Measurements from ENCODE around the gene ERVMER34-1.

ERVMER34-1 gene

DNA sequence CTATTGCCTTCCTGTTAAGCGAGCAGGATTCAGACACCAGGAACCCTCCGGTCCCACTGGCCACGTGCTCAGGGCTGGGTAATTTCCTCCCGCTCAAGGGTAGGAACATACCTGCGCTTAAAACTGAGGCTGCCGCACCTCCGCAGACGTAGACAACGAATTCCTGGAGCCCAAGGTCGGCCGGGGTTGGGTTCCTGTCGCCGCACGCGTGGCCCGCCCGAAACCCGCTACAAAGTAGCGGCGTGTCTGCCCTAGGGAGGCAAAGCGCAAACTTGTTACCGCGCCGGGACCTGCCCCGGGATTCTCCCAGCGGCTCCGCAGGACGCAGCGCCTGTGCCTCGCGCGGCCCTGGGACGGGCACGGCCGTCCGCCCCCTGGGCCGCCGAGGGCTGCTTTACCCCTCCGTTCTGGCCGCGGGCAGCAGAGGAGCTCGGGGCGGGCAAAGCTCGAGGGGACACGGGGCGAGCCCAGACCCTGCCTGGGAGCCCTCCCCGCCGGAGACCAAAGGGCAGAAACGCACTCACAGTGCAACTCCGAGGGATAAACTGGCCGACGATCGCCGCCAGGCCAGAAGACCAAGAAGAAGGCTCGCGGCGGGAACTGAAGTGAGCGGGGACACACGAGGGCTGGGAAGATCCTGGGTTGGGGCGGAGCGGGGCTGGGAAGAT lies at the start of gene ERVMER34-1:
TSS of gene ERVMER34-1 (minus strand) at position 607 of the 668 bp plus-strand sequence. CDS start 5,905 bp downstream, outside the sequence.
- H3K4me3 ChIP-seq (ENCODE audit: low read depth, low read length), result peak within 1 kb of the TSS; percentile 24

DNA sequence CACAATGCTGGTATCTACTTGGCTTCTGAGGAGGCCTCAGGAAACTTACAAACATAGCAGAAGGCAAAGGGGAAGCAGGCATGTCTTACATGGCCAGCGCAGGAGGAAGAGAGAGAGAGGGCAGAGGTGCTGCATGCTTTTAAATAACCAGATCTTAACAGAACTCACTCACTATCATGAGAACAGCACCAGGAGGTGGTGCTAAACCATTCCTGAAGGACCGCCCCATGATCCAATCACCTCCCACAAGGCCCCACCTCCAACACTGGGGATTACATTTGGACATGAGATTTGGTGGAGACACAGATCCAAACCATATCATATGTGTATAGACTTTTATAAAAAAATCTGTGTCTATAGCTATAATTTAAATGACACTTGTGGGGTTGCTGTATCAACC lies 48.6 kb upstream of the ERVMER34-1 start:
- no peak overlapping the region for H3K4me3 ChIP-seq (ENCODE audit: low read depth, low read length)

- H3K4me3 ChIP-seq (ENCODE audit: low read depth, low read length), result no peak overlapping the region
Observed at GRCh38 chr4:52795533-52795932, 44.3 kb upstream of the ERVMER34-1 start.

DNA sequence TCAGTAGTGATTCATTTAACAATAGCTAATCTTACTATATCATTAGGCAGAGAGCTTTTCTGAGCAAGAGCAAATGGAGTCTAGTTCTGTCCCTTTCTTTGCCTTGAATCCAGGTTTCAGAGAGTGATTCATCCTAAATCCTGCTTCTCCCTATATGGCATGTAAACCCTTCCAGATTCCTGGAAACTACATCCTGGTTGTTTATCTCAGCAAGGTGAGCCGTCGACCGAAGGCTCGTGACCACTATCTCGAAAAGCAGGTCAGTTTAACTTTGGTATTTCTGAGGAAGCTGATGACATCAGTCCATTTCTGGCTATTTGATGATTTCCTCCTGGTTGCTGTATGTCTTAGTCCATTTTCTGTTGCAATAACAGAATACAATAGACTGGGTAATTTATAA lies 40.7 kb upstream of the ERVMER34-1 start:
- H3K4me3 ChIP-seq (ENCODE audit: low read depth, low read length), result no peak overlapping the region

GRCh38 chr4:52789774-52790173 lies 38.5 kb upstream of the ERVMER34-1 start:
- no peak overlapping the region for H3K4me3 ChIP-seq (ENCODE audit: low read depth, low read length)

DNA sequence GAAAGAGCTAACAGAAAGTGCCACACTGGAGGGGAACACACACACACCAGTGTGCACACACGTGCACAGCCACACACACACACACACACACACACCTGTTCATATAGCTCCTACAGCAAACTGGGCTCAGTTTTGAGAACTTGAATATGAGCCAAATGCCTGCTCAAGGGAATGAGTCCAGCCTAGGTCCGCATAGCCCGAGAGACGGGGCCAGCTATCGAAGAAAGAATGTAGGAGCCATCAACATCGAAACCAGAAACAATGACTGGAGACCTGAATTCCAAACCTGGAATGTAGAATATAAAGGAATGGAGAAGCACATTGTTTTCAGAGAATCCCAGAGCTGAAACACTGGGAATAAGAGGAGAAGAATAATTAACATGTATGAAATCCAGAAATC lies 37.6 kb upstream of the ERVMER34-1 start:
- no peak overlapping the region for H3K4me3 ChIP-seq (ENCODE audit: low read depth, low read length)

DNA sequence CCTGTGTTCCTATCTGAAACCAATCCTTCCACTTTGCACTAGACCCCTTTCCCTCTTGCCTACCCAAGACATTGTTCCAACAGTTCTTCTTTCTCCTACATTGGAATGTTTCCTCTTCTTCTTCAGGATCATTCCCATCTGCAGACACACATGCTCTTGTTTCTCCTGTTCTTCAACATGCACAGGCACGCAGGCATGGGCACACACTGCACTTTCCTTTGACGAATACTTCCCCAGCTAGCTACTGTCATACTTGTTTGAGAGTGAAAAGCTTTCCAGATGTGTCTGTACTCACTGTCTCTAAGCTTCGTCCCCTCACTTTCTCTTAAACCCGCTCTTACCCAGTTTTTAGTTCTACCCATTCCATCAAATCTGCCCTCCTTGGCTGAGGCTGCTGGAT lies 31.8 kb upstream of the ERVMER34-1 start:
- no peak overlapping the region for H3K4me3 ChIP-seq (ENCODE audit: low read depth, low read length)

GRCh38 chr4:52780617-52781354 lies 29.6 kb upstream of the ERVMER34-1 start:
- no peak overlapping the region for H3K4me3 ChIP-seq (ENCODE audit: low read depth, low read length)

- no peak overlapping the region for H3K4me3 ChIP-seq (ENCODE audit: low read depth, low read length)
Observed at GRCh38 chr4:52780206-52780605, 29.0 kb upstream of the ERVMER34-1 start.

GRCh38 chr4:52760256-52760655 lies 9.0 kb upstream of the ERVMER34-1 start:
- no peak overlapping the region for H3K4me3 ChIP-seq (ENCODE audit: low read depth, low read length)

DNA sequence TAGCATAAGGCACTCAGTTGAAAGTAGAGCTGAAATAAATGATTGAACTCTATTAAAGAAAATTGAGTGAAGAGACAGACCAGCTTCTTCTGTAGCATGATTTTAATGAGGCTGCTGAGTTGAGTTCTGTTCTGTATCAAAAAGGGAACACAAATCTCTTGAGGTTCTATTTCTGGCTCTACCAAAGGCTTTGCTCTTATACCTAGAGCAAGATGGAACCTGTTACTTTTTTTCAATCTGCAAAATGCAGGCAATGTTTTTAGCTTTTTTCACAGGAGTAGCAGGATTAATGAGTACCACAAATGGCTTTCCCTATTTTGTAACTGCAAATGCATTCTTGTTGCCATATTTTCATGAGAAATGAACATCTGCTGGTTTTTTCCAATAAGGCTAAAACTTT lies 4.2 kb upstream of the ERVMER34-1 start:
- H3K4me3 ChIP-seq (ENCODE audit: low read depth, low read length), result no peak overlapping the region

DNA sequence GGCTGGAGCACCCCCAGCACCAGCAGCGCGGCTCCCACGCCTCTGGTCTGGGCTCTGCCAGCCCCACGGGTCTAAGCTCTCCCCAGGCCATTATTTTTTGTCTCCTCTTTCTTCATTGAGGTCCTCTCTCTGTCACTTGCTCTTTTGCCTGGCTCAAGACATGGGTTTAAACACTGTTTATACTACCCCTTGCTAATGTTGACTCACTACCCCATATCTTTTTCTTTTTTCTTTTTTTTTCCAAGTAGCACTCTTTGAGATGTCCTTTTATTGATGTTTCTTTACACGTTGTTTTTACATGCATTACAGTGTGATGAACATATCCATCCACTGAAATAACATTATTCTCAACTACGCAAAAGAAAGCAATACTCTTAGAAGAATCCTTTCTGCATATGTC lies 1.7 kb upstream of the ERVMER34-1 start:
- no peak overlapping the region for H3K4me3 ChIP-seq (ENCODE audit: low read depth, low read length)

- H3K4me3 ChIP-seq (ENCODE audit: low read depth, low read length), result no peak overlapping the region
Observed at GRCh38 chr4:52751487-52751911, 274 bp upstream of the ERVMER34-1 start.

DNA sequence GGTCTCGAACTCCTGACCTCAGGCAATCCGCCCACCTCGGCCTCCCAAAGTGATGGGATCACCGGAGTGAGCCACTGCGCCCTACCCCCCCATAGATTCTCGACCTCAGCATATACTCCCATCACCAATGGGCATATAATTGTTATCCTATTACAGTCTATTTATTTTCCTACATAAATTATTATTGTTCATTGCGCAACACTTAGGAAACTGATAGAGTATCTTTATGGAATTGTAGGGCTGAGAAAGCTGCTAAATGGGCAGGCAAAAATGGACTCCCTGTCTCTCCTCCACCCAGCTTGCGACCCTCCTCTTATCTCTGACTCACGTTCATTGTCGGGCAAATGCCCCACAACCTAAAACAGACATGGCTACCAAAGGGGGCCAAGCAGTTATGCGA lies 1.0 kb downstream of the ERVMER34-1 start:
- H3K4me3 ChIP-seq (ENCODE audit: low read depth, low read length), result no peak overlapping the region

- H3K4me3 ChIP-seq (ENCODE audit: low read depth, low read length), result no peak overlapping the region
Observed at GRCh38 chr4:52748432-52748831, 2.8 kb downstream of the ERVMER34-1 start.

DNA sequence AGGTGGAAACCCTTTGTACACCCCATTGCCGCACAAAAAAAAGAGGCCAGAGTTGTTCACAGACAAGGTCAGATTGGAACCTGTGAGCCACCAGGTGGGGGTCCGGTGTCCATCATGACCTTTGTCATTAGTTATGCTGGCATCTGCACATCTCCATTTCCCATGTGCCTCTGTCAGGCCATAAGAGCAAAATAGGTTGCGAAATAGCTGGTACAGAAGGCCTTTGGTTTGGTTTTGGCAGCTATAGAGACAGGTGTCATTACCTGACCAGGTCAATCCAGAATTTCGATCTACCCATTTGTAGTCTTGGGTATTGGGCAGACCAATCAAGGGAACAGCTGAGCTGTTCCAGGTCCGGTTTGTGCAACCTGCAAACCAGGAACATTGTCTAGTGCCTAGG lies 6.6 kb downstream of the ERVMER34-1 start:
- H3K4me3 ChIP-seq (ENCODE audit: low read depth, low read length), result no peak overlapping the region

DNA sequence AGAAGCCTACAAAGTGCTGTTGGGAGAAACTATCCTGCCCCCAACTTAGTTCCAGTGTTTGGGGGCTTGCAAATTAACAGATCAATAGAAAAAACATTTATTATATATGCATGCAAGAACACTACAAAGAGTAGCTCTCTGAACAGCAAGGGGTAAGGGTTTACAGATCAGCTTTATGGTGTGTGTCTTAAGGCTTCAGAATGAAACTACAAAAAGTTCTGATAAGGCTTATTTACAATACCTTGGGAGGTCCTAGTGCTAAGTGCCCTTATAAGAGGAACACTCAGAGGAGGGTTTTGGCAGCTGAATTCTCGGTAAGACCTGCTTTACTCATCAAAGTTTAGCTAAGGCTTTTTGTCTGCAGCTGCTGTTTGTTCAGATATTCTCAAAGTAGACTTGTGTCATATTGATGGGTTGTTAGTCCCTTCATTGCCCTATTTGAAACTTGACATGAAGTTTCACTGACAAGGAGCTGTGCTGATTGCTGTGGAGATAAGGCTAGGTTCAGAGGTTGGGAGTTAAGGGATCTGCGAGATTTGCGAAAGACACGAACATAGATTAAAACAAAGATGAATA lies 7.7 kb downstream of the ERVMER34-1 start:
- H3K4me3 ChIP-seq (ENCODE audit: low read depth, low read length), result no peak overlapping the region

GRCh38 chr4:52729586-52729985 lies 21.6 kb downstream of the ERVMER34-1 start:
- H3K4me3 ChIP-seq (ENCODE audit: low read depth, low read length), result no peak overlapping the region

DNA sequence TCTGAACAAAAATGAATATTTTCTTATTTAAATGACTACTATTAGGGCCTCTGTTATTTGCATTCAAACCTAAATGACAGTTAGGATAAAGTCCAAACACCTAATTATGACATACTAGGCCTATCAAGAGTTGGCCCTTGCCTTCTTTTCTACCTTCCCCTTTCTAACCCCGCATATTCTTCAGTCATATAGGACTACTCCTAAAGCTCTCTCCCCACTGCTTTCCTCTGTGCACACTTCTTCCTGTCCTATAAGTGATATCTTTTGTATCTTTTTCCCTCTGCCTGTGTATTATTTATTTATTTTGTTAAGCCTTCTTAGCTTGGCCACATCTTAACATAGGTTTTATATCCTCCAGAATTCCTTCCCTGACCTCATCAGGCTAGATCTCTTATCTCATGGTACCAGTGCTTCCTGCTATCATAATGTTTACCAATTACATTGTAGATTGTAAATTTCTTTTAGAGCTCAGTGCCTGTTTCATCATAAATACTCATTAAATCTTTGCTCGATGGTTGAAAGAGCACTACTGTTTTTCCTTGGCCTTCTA lies 22.5 kb downstream of the ERVMER34-1 start:
- H3K4me3 ChIP-seq (ENCODE audit: low read depth, low read length), result no peak overlapping the region

DNA sequence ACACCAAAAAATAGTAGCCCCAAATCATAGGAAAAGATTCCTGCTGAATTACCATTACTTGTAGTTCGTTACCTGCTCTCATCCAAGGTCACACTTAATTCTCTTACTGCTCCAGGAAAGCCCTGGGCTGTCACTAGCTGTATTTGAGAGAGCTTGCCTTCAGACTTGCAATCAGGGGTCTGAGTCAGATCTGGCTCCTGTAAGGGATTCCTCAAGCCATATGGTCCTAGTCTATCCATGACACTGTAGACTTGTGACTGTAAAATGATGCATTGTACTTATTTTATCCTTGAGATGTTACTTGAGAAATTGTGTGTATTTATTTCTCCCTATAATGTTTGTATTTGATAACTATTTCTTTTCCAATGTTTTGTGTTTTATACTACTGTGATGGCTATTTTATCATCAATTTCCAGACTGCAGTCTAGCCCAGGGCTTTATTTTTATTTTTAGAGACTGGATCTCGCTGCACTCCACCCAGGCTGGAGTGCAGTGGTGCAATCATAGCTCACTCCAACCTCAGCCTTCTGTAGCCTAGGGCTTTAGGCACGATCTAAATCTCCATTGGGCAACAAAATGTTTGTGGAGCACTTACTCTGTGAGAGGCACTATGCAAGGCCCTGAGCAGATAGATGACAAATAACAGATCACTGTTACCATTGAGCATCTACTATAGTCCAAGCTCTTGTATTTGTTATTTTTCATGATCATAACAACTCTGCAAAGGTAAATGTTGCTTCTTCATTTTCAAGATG lies 24.2 kb downstream of the ERVMER34-1 start:
- H3K4me3 ChIP-seq (ENCODE audit: low read depth, low read length), result no peak overlapping the region
